Measurements from ENCODE around the gene KATNIP. TPM values are rescaled to one million over a fixed set of nuclear protein-coding genes. Genes with fewer than 3 reads are reported as not detected.

KATNIP gene
- total and polyA plus RNA-seq, 8 donors = 18.1 to 29.2 (median 21.2) TPM

DNA sequence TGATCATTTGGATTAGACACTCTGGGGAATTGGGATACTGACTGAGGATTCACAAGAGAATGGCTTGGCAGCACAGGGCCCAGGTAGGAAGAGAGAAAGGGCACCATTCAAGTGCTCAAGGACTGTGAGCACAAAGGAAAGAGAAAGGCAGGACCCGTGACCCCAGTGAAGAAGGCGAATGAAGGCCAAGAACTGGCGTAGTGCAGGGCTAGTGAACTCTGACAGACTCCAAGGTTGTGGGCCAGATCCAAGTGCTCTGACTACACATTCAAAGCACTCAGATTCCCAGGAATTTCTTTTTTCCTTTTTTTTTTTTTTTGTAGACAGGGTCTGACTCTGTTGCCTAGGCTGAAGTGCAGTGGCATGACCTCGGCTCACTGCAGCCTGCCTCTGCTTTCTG is 5.3 kb upstream of the KATNIP start:
- no peak for TF ChIP-seq CTCF (IDR thresholded peaks at IDR 0.05)

GRCh38 chr16:27547134-27547533 is 2.8 kb upstream of the KATNIP start:
- Histone ChIP-seq H3K4me1 (peaks cover 17 to 36% of the 10 kb centered on the region in 2 donors), H3K27me3 (no peaks in the 10 kb centered on the region), H3K36me3 (peaks cover 0 to 36% of the 10 kb centered on the region in 2 donors), H3K9me3 (no peaks in the 10 kb centered on the region), H3K27ac (no peak overlapping the region), H3K4me3 (no peak overlapping the region)
- DNase-seq (peak in 1 of 4 donors; percentile 45), ATAC-seq (no peak)
- intact Hi-C loops (cut with DNase I) = no loop called here
- TF ChIP-seq CTCF (IDR thresholded peaks at IDR 0.05) = no peak

More for the DNA sequence above, 5.3 kb upstream of the KATNIP start:
- ATAC-seq (no peak), DNase-seq (no peak)
- H3K27ac ChIP-seq = no peak overlapping the region
- H3K9me3 ChIP-seq = no peaks in the 10 kb centered on the region
- H3K4me1 ChIP-seq = peaks cover 9 to 26% of the 10 kb centered on the region in 2 donors
- H3K27me3 ChIP-seq = no peaks in the 10 kb centered on the region
- peaks cover 0 to 61% of the 10 kb centered on the region in 2 donors for H3K36me3 ChIP-seq
- no peak overlapping the region for H3K4me3 ChIP-seq
- intact Hi-C loops (cut with DNase I) = no loop called here

- H3K4me3 ChIP-seq = no peak overlapping the region
- no peak for TF ChIP-seq CTCF (IDR thresholded peaks at IDR 0.05)
- ATAC-seq = no peak
- no peaks in the 10 kb centered on the region for H3K9me3 ChIP-seq
- peaks cover 17 to 36% of the 10 kb centered on the region in 2 donors for H3K4me1 ChIP-seq
- H3K36me3 ChIP-seq = peaks cover 0 to 29% of the 10 kb centered on the region in 2 donors
- H3K27ac ChIP-seq = no peak overlapping the region
- no peaks in the 10 kb centered on the region for H3K27me3 ChIP-seq
- intact Hi-C loops (cut with DNase I) = no loop called here
- DNase-seq = no peak
Observed at GRCh38 chr16:27547851-27548250, 2.1 kb upstream of the KATNIP start.

DNA sequence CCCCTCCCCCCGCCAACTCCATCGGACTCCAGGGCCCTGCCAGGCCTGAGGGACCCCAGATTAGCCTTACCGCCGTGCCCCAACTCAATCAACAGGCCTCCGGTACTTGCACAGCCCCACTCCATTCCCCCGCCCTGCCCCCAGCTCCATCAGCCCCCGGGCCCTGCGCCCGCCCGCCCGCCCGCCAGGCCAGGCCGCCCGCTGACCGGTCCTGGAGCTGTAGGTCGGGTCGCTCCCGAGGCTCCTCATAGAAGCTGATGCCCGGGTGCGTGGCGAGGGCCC is 539 bp upstream of the KATNIP start:
- no peaks in the 10 kb centered on the region for H3K9me3 ChIP-seq
- TF ChIP-seq CTCF (IDR thresholded peaks at IDR 0.05) = no peak
- H3K4me3 ChIP-seq = peak overlapping the region; percentile 68 to 83
- peaks cover 17 to 36% of the 10 kb centered on the region in 2 donors for H3K4me1 ChIP-seq
- ATAC-seq (peak; percentile 71), DNase-seq (peak in 1 of 4 donors; percentile 21)
- intact Hi-C loops (cut with DNase I) = no loop called here
- H3K27ac ChIP-seq = peak overlapping the region; percentile 23 to 95
- H3K27me3 ChIP-seq = no peaks in the 10 kb centered on the region
- peaks cover 0 to 13% of the 10 kb centered on the region in 2 donors for H3K36me3 ChIP-seq

GRCh38 chr16:27550582-27550920 is 607 bp downstream of the KATNIP start:
- no peak for TF ChIP-seq CTCF (IDR thresholded peaks at IDR 0.05)
- Histone ChIP-seq H3K4me3 (peak overlapping the region; percentile 68 to 83), H3K9me3 (no peaks in the 10 kb centered on the region), H3K27me3 (no peaks in the 10 kb centered on the region), H3K36me3 (peaks cover 0 to 2% of the 10 kb centered on the region in 2 donors), H3K4me1 (peaks cover 17 to 36% of the 10 kb centered on the region in 2 donors), H3K27ac (peak overlapping the region; percentile 47 to 95)
- DNase-seq (no peak), ATAC-seq (no peak)
- intact Hi-C loops (cut with DNase I) = no loop called here
